A375 (cell line): ENCODE measurements around the gene PRPSAP2. TPM values are rescaled to one million over a fixed set of nuclear protein-coding genes. Genes with fewer than 3 reads are reported as not detected.

Experiments
- small RNA-seq: library from RNA; depleted of rRNA; stranded (forward); fragments of <200 nt; gene quantifications from one replicate; pipeline ENCODE3, GENCODE V24; 2014
- total RNA-seq: library from RNA; depleted of rRNA; stranded (reverse); fragments of >200 nt; shearing (Covaris generic); gene quantifications from 2 replicates; pipeline ENCODE4 v1.2.3, GENCODE V29; 2014; rRNA removed

The PRPSAP2 gene
- total RNA-seq = 36.6 and 42.3 TPM in 2 replicates

GRCh38 chr17:18857864-18858566 lies at the start of gene PRPSAP2:
Gene PRPSAP2, plus strand, starts transcription at chr17:18858131. Its CDS starts 7,703 bp downstream, at chr17:18865834.

DNA sequence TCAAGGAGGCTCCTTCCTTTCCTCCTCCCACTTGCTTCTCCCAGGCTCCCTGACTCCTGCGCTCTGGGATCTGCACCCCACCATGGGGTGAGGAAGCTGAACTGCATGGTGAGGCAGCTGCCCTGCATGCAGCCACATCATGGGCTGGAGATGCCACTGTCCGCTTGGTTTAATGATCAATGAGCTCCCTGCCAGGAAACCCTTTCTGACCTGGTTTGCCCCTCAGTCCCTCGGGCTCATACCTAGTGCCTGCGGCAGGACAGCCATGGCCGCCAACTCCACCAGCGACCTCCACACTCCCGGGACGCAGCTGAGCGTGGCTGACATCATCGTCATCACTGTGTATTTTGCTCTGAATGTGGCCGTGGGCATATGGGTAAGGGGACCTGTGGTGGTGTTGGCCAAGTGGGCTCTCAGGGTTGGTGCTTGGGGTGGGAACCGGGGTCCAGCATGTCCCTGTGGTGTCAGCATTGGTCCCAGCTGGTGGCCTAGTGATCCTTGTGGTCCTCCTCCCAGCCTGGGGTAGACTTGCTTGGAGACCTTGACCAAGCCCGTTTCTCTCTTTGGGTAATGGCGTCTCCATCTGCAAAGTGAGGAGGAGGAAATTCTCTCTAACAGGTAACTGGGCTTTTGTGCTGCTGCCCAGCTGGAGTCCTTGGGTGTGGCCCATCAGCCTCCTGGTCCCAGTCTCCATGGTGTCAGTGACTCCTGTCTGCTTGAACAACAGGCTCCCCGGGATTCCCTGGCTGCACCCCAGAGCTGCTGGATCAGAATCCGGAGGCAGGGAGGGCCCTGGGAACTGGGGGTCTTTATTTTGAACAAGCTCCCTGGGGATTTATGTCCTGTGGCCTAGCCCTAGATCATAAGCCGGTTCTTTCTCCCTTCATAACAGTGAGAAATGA lies 94.3 kb downstream of the PRPSAP2 start, which contains the start of gene SLC5A10:
Gene SLC5A10, plus strand, starts transcription at position 225 of the 902 bp plus-strand sequence. Its CDS starts 41 bp downstream, at position 266.

Small RNA genes within 50 kb of the gene (small RNA-seq; reads per million reads assigned to genes)
- not detected for gene RF00324

Other genes starting within 250 kb of the PRPSAP2 start
- gene TBC1D28, start 213.7 kb upstream of the PRPSAP2 start, total RNA-seq = not detected in 2 replicates
- gene FOXO3B, start 175.8 kb upstream of the PRPSAP2 start, total RNA-seq = 4.8 and 8.9 TPM in 2 replicates
- gene FBXW10, start 114.1 kb upstream of the PRPSAP2 start, total RNA-seq = not detected in 2 replicates
- gene TVP23B, start 76.9 kb upstream of the PRPSAP2 start, total RNA-seq = 44.2 and 48.6 TPM in 2 replicates
- gene SLC5A10, start 94.0 kb downstream of the PRPSAP2 start, total RNA-seq = not detected in 2 replicates
- gene FAM83G, start 146.6 kb downstream of the PRPSAP2 start, total RNA-seq = 20.2 and 22.1 TPM in 2 replicates
- not detected in 2 replicates for gene GRAP, start 188.8 kb downstream of the PRPSAP2 start, total RNA-seq